Activated gamma-delta T cell (primary cell): ENCODE data around the gene BGN.

Experiments
- DNase-seq: peaks from one replicate; lab custom pipeline; 2025; lab: John Stamatoyannopoulos, UW
- total RNA-seq, 2 donors: gene quantifications; one replicate each; lab custom pipeline; 2026; lab: John Stamatoyannopoulos, UW

BGN gene
- total RNA-seq: 0 to 0.05 reads per million in 2 donors

GRCh38 chrX:153494541-153495361 is at the start of gene BGN:
Gene BGN, plus strand, starts transcription at chrX:153494980. Its CDS starts 9,652 bp downstream, at chrX:153504632.
- DNase-seq: no peak

DNA sequence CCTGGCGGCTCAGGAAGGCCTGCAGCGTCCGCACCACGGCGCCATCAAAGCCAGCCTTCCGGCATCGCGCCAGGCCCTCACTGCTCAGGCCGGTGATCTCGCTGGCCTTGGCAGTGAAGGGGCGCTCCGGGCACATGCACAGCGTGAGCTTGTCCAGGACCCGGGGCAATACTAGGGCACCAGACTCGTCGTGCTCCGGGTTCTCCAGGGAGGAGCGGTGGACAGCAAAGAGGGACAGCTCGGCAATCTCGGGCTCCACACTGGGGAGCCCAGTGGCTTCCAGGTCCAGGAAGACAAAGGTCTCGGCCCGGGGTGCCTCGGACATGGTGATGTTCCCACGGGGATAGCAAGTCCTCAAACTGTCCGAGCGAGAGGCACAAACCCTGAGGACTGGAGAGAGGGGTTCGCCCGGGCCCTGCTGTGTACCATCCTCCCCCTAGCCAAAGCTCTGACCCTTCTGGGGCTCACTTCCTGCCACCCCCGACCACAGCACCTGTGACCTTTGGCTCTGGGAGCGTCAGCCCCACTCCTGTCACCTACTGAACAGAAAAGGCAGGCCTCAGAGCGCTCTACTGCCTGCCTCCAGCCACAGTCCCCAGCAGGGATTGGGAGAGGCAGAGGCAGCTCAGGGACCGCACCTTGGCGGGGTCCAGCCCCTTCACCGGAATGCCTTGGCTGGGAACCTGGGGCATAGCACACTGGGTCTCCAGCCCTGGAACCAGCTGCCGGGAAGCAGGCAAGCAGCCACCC is 49.5 kb upstream of the BGN start:
- no peak for DNase-seq

DNA sequence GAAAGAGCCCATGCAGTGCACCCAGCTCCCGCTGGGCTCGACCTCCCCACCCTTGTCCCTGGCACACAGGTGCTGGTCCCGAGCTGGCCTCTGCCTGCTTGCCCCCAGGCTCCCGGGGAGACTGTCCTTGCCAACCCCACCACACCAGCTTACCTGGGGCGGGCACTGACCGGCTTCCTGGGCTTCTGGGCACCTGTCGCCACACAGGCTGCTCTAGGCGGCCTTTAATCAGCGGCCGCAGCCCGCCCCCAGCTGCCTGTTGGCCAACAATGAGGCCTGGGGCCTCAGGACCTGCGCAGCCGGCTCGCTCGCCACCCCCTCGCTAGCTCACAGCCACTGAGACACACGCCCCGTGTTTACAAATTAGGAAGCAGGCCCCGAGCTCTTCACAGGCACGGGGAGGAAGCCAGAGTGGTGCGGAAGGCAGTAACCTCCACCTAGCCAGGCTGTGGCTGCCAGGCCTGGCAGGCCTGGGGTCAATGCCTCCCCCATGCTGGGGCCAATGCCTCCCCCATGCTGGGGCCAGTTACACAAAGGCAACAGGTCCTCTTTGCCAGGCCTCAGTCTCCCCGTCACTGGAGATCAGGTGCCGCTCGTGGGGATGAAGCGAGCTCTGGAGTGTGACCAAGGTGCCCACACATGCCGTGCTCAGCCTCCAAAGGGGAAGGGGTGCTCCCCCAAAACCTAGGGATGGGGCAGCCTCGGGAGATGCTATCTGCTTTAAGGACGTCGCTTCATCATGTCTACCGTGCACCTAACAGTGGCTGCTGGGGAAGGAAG is 48.7 kb upstream of the BGN start, which contains the start of gene TREX2:
TSS of gene TREX2 (minus strand) at position 201 of the 780 bp plus-strand sequence. CDS start 626 bp downstream, outside the sequence.
- no peak for DNase-seq

- DNase-seq: no peak
These were observed 48.2 kb upstream of the BGN start for GRCh38 chrX:153446636-153446936.

DNA sequence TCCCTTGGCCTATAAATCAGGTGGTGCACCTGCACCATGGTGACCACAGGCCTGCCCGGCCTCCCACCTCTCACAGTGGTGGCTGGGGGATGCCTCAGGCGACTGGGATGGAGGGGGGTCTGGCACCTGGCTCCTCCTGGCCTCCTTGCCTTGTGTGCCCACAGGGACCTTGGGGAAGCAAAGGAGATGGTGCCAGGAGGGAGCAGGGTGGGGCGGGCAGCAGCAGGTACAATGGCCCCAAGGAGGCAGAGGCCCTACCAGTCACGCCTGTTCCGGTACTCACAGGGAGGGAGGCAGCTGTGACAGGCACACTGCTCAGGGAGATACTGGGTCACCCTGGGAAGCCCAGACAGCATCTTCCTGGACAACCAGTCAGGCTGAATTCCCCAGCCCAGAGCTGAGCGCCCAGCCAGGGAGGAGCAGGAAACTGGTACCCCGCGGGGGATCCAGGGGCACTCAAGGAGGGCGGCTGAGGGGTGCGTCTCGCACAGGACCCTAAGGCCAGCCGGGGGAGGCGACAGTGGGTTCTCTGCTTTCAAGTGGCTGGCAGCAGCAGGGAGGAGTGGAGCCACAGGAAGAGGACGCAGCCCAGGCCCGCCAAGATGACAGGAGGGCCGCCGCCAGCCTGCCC is 47.7 kb upstream of the BGN start:
- DNase-seq: no peak

DNA sequence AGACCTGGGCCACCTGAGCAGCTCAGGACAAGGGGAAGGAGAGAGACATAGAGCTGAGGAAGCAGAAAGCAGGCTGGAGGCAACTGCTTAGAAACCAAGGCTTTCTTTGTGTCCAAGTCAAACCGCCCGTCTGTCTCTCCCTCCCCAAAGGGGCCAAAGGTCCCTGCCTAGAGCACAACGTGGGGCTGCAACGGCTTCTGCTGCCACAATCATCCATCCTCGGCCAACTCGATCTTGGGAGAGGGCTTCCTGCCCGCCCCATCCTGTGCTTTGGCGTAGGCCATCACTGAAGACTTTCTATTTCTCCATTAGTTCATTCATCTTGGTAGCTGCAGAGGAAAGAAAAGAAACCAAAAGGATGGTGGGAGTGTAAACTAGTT is 47.2 kb upstream of the BGN start:
- DNase-seq: no peak

- DNase-seq: no peak
These were observed 46.0 kb upstream of the BGN start for GRCh38 chrX:153448556-153449367.

GRCh38 chrX:153449368-153450113 is 45.2 kb upstream of the BGN start:
- no peak for DNase-seq

DNA sequence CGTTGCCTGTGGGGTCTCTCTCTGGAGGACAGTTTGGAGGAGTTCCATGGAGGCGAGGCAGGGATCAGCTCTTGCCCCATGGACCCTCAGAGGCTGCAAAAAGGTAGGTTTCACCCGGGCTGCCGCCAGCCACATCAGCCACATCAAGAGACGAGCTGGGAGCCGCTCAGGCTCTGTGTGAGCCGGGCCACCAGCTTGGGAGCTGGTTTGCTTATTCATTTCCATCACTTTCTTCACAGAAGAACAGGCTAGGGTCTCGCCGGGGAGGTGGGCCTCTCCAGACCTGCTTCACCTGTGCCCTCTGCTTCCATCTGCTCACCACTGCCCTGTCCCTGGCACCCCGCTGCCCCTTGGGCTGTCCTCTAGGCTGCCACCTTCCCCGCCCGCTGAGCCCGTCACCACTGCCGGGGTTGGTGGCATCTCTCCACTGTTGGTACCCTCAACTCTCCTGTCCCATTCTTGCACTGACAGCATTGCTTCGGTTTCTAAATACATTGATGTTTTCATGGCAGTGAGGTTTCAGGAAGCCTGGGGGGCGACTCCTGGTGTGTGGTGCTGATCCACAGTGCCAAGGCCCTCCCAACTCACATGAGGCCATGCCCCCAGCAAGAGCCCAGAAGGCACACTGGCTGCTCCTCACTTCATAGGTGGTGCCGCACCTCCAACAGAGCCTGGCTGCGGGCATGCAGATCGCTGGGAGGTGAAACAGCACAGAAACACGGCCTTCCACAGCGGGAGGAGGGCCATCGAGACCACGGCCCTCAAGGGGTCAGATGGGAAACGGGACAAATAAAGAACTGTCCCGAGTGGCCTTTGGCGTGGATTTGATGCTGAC is 44.4 kb upstream of the BGN start:
- no peak for DNase-seq

DNA sequence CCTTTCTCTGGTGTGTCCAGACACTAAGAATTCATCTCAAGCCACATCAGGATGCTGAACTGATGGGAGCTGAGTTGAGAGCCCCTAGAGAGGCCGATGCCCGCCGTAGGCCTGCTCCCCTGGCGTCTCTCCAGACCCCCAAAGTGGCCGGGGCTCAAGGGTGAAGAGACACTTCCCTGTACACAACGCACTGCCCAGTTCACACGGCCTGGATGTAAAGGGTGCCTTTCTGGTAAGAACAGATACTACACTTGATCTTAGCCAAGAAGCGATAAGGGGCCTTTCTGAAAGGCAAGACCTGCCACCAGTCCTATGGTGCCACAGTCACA is 43.9 kb upstream of the BGN start:
- DNase-seq: no peak

DNA sequence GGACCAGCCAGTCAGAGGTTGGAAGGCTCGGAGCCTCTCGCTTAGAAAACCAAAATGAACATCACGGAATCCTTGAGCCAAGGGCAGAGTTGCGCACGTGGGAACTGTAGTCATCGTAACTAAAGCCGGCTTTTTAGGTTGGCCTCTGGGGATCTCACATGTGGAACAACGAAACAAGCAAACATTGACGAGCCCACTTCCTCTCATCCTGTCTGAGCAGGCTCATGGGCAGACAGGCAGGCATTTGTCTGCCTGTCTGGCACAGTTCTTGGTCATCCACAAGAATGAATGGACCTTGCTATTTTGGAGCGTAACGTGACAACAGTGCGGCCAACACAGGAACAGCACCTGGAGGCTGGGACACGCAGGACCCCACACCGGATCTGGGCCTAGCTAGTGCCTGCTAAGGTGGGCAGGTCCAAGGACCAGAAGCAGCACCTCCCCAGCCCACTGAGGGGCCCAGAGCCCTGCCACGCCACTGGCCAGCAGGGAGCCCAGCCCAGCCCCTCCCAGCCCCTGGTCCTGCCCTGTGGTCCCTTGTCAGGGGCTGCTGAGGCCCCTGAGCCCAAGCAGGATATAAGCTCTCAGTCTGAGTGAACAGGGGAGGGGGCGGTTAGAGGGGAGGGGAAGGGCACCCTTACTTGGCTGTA is 39.8 kb upstream of the BGN start:
- no peak for DNase-seq

GRCh38 chrX:153455571-153455970 is 39.2 kb upstream of the BGN start:
- DNase-seq: no peak

GRCh38 chrX:153456161-153456560 is 38.6 kb upstream of the BGN start:
- DNase-seq: no peak

DNA sequence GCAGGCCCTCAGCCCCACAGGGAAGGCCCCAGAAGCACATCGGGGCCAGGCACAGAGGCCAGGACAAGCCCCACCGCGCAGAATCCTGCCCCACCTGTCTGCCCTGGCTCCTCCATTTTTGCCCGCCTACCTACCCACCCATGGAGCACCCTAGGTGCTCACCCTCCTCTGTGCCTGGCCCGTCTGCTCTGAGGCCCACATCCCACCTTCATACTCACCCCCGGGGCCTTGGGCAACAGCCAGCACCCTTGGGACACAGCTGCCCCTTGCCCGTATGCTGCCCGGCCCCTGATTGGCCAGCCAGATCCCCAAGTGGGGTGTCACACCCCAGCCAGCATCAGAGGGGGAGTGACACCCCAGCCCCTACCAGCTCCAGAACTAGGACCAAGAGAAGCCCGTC is 38.1 kb upstream of the BGN start:
- no peak for DNase-seq

- DNase-seq: no peak
These were observed 37.5 kb upstream of the BGN start for GRCh38 chrX:153457136-153457825.

- DNase-seq: no peak
These were observed 36.8 kb upstream of the BGN start for GRCh38 chrX:153457827-153458466.

DNA sequence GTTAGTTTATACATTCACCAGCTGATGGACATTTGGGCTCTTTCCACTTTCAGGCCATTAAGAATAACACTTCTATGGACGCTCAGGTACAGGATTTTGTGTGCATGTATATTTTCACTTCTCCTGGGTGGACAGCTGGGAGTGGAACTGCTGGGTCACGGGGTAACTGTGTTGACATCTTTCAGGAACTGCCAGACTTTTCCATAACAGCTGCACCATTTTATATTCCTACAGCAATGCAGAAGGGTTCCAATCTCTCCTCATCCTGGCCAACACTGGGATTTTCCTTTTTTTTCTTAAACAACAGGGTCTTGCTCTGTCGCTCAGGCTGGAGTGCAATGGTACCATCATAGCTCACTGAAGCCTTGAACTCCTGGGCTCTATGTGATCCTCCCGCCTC is 36.3 kb upstream of the BGN start:
- DNase-seq: no peak

DNA sequence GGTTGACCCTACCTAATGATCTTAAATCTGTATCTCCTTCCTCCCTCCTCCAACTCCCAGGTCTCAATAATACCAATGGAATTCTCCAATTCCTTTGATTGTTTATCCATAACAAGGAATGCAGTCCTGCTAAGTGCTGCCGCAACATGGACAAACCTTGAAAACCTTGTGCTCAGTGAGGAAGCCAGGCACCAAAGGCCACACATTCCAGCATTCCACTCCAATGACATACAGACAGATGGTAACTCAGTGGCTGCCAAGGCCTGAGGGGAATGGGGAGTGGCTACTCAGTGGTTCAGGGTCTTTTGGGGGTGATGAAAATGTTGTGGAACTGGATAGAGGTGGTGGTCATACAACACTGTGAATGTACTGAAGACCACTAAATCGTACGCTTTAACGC is 34.8 kb upstream of the BGN start:
- no peak for DNase-seq
